ENCODE data around the gene MYRIP. TPM values are rescaled to one million over a fixed set of nuclear protein-coding genes. Genes with fewer than 3 reads are reported as not detected.
"Not testable (repeated sequence)": the region's sequence is repeated elsewhere in the genome, so short reads cannot be mapped to it uniquely, and the experiment has no call there.

The MYRIP gene
- total RNA-seq, 1 donor from 2014 or later: 0.54 TPM

DNA sequence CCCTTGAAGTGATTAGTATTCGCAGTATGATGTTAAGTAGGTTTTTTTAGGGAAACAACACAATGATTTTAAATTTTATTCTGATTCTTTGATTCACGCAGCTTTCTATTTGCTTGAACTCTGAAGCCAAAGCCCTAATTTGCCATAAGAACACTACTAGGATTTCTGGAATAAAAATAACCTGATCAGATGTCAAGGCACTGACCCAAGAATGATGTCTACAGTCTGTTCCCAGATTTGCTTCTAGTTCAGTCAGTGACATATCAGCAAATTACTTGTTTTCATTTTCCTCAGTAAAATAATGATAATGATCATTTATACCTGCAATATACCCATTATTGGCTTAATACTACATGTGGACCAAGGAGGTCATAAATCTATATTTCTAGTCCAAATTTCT is 320.6 kb downstream of the MYRIP start:
- Mint-ChIP-seq H3K36me3 (ENCODE audit: low read depth) (peaks cover 12% of the 10 kb centered on the region), H3K4me3 (no peak overlapping the region), H3K27ac (ENCODE audit: unreplicated experiment) (no peak overlapping the region), H3K4me1 (no peaks in the 10 kb centered on the region), H3K27me3 (ENCODE audit: low read depth) (no peaks in the 10 kb centered on the region), H3K9me3 (peaks cover 13% of the 10 kb centered on the region)
- DNase-seq (ENCODE audit: low read depth, low spot score): no peak
- TF ChIP-seq, protein P1, sequence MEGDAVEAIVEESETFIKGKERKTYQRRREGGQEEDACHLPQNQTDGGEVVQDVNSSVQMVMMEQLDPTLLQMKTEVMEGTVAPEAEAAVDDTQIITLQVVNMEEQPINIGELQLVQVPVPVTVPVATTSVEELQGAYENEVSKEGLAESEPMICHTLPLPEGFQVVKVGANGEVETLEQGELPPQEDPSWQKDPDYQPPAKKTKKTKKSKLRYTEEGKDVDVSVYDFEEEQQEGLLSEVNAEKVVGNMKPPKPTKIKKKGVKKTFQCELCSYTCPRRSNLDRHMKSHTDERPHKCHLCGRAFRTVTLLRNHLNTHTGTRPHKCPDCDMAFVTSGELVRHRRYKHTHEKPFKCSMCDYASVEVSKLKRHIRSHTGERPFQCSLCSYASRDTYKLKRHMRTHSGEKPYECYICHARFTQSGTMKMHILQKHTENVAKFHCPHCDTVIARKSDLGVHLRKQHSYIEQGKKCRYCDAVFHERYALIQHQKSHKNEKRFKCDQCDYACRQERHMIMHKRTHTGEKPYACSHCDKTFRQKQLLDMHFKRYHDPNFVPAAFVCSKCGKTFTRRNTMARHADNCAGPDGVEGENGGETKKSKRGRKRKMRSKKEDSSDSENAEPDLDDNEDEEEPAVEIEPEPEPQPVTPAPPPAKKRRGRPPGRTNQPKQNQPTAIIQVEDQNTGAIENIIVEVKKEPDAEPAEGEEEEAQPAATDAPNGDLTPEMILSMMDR (conservative IDR thresholded peaks at IDR 0.05): no peak

DNA sequence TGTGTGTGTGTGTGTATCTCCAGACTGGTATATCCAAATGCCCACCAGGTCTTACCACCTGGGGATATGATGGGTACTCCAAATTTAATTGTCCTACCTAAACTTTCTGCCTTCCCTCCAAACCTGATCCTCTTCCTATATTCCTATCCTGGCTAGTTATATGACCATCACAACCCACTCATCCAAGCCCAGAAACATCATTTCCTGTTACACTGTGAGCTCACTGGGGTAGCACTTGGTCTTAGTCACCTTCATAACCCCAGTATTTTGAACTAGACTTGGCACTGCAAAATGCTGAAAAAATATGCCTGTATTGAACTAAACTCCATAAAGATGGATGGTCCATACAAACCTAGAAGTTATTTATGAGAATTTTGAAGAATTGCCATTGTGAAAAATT is 321.3 kb downstream of the MYRIP start:
- Mint-ChIP-seq H3K36me3 (ENCODE audit: low read depth) (peaks cover 12% of the 10 kb centered on the region), H3K4me1 (no peaks in the 10 kb centered on the region), H3K4me3 (no peak overlapping the region), H3K27me3 (ENCODE audit: low read depth) (peaks cover under 1% of the 10 kb centered on the region), H3K9me3 (peaks cover 17% of the 10 kb centered on the region), H3K27ac (ENCODE audit: unreplicated experiment) (no peak overlapping the region)
- no peak for DNase-seq (ENCODE audit: low read depth, low spot score)
- TF ChIP-seq, protein P1 (conservative IDR thresholded peaks at IDR 0.05): no peak

DNA sequence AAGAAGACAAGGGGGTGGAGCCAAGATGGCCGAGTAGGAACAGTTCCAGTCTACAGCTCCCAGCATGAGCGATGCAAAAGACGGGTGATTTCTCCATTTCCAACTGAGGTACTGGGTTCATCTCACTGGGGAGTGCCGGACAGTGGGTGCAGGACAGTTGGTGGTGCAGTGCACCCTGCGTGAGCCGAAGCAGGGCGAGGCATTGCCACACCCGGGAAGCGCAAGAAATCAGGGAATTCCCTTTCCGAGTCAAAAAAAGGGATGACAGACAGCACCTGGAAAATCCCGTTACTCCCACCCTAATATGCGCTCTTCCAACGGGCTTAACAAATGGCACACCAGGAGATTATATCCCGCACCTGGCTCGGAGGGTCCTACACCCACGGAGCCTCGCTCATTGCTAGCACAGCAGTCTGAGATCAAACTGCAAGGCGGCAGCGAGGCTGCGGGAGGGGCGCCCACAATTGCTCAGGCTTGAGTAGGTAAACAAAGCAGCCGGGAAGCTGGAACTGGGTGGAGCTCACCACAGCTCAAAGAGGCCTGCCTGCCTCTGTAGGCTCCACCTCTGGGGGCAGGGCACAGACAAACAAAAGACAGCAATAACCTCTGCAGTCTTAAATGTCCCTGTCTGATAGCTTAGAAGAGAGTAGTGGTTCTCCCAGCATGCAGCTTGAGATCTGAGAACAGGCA is 324.6 kb downstream of the MYRIP start:
- not testable (repeated sequence) for DNase-seq (ENCODE audit: low read depth, low spot score); H3K4me3 Mint-ChIP-seq; H3K4me1 Mint-ChIP-seq; H3K27ac Mint-ChIP-seq (ENCODE audit: unreplicated experiment)
- H3K9me3 Mint-ChIP-seq: peaks cover 20% of the 10 kb centered on the region
- peaks cover 12% of the 10 kb centered on the region for H3K36me3 Mint-ChIP-seq (ENCODE audit: low read depth)
- H3K27me3 Mint-ChIP-seq (ENCODE audit: low read depth): peaks cover 20% of the 10 kb centered on the region

DNA sequence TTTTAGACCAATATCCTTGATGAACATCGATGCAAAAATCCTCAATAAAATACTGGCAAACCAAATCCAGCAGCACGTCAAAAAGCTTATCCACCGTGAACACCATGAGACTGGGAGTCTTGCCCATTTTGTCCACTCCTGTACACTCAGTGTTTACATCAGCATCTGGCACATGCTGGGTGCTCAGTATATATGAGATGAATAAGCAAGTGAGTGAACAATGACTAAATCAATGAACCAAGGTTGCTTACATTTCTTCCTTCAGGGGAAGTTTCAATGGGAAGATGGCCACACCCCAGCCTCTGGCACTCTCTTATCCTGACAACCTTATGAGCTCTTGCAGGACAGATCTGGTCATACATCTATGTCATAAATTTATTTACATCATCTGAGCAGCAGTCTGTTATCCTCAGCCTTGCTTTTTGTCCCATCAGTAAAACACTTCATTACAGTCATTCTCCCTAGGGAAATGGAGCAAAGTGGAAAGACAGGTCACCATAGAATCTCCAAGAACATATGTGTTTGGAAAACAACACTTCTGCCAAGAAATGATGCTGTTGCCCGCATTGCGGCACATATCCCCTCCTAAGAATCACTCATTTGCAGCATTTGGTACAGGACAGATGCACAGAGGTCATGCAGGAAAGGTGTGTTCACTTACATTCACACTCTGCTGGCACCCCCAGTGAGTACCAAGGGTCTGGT is 328.3 kb downstream of the MYRIP start:
- H3K4me1 Mint-ChIP-seq: no peaks in the 10 kb centered on the region
- no peak overlapping the region for H3K4me3 Mint-ChIP-seq
- H3K36me3 Mint-ChIP-seq (ENCODE audit: low read depth): peaks cover 11% of the 10 kb centered on the region
- TF ChIP-seq, protein P1 (conservative IDR thresholded peaks at IDR 0.05): no peak
- H3K27ac Mint-ChIP-seq (ENCODE audit: unreplicated experiment): no peak overlapping the region
- DNase-seq (ENCODE audit: low read depth, low spot score): no peak
- H3K9me3 Mint-ChIP-seq: peaks cover 26% of the 10 kb centered on the region
- H3K27me3 Mint-ChIP-seq (ENCODE audit: low read depth): peaks cover 23% of the 10 kb centered on the region

DNA sequence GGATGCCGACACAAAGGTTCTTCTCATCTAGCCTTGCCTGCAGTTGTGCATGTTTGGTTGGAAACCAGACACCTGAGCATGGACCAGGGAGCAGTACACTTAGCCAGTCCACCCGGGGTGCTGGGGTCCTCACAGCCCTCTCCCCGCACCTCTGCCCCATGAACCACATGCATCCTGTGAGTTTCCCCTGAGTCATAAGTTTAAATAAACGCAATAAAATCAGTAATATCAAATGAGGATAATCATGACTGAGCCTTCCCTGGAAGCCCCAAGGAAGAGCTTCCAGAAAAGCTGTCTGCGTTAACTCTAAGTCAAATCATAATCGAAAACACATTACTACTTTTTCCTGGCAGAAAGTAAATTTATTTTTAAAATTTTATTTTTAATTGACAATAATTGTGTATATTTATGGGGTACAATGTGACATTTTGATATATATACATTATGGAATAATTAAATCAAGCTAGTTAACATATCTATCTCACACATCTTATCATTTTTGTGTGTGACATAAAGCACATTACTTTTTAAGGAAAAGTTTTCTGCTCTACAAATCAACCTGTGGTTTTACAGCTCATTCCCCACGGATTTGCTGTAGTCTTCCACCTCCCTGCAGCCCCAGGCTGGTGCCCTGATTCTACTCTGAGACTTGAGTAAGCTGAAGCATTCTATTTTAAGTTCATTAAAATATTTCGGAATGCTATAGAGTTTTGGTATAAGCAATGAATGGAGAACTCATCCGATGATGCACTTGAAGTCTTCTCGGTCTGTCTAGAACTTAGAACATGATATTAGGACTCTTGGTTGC is 334.1 kb downstream of the MYRIP start:
- Mint-ChIP-seq H3K9me3 (peaks cover 10% of the 10 kb centered on the region), H3K4me3 (no peak overlapping the region), H3K27ac (ENCODE audit: unreplicated experiment) (no peak overlapping the region), H3K36me3 (ENCODE audit: low read depth) (peaks cover 2% of the 10 kb centered on the region), H3K4me1 (no peaks in the 10 kb centered on the region), H3K27me3 (ENCODE audit: low read depth) (peaks cover 16% of the 10 kb centered on the region)
- TF ChIP-seq, protein P1 (conservative IDR thresholded peaks at IDR 0.05): no peak
- DNase-seq (ENCODE audit: low read depth, low spot score): no peak
